Renal pelvis (tissue), 4 donors: ENCODE measurements around the gene CRBN. TPM values are rescaled to one million over a fixed set of nuclear protein-coding genes. Genes with fewer than 3 reads are reported as not detected.
A peak's percentile ranks its signal among the peaks of the same experiment; 100 is the strongest.

Experiments
- DNase-seq: peaks from one replicate; pipeline ENCODE4 v3.0.0-alpha.2; 2013
- polyA plus RNA-seq, 3 donors: library from polyadenylated mRNA; unstranded; fragments of 120-200 nt; gene quantifications; one replicate each; pipeline ENCODE4 v1.2.1, GENCODE V29; 2013; ENCODE audit not compliant: insufficient read length in 3 of 3

Gene CRBN
- polyA plus RNA-seq, 3 donors, result 66.6 to 72.9 (median 67.6) TPM

- no peak for DNase-seq
These were observed 965 bp upstream of the CRBN start for GRCh38 chr3:3180456-3180855.

GRCh38 chr3:3178498-3179328 is 778 bp downstream of the CRBN start:
- DNase-seq, result no peak

DNA sequence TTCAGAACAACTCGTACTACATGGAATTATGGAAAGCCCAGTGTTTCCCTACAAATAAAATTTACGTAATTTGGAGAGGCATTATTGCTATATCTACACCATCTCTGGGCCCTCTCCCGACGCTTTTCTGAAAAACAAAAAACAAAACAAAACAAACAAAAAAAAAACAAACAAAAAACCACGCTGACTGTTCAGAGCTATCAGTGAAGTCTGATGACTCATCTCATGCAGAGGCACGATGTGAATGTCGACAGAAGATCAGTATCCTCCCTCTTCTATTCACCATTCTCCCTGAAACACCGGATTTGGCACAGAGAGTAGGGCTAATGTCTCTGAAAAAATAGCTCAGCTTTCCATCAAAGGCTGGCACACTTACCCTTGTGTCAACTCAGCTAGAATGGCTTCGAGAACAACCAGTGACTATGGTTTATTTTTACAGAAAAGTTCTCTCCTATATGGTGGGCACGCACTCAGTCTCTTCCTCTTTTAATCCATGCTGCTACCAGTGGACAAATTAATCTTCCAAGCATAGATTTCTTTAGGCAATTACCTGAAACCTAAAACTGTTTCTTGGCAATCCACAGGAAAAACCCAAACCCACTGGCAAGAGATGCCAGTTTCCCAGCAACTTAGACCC is 1.5 kb downstream of the CRBN start:
- DNase-seq, result no peak

GRCh38 chr3:3172627-3173026 is 6.9 kb downstream of the CRBN start:
- no peak for DNase-seq

DNA sequence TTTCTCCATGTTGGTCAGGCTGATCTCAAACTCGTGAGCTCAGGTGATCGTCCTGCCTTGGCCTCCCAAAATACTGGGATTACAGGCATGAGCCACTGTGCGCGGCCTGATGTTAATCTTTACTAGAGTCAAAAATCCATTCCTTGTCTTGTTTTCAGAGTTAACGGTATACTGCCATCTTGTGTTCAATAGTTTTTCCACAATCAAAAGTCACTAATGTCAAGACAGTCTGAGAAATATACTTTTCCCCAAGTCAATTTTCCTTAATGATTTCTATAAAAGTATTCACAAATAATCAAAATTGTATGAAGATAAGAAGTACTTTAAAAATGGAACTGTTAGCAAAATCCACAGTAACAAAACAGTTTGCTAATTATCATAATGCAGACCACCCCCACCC is 8.5 kb downstream of the CRBN start:
- DNase-seq, result peak; percentile 16

DNA sequence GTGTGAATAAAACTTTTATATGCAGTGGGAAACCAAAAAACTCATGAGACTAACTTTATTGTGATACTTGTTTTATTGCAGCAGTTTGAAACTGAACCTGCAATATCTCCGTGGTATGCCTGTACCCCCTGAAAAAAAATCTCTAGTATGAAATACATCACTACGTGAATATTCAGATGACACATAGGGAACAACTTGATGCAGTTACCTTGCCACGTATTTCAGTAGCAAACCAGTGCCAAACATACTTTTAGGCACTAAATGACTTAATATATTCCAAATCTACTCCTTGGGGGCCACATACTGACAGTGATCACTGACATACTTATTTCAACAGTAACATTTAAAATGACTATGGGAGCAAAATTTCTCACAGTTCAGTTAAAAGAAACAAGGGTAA is 13.8 kb downstream of the CRBN start:
- DNase-seq, result no peak

GRCh38 chr3:3165241-3165640 is 14.2 kb downstream of the CRBN start:
- DNase-seq, result no peak

DNA sequence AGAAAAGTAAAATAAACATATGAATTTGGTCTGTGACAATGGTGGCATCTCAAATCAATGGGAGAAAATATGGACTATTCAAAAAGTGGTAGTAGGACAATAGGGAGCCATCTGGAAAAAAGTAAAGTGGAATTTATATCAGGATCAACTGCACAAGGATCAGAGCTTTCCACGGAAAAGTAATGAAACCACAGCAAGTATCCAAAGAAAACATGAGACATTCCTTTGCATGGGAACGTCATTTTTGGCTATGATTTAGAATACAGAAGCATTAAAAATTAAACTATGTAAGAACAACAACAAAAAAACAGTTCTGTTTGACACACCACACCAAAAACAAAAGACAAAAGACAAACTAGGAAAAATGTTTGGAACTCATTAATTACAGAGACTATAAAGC is 18.7 kb downstream of the CRBN start:
- DNase-seq, result no peak

GRCh38 chr3:3157484-3157883 is 22.0 kb downstream of the CRBN start:
- no peak for DNase-seq

DNA sequence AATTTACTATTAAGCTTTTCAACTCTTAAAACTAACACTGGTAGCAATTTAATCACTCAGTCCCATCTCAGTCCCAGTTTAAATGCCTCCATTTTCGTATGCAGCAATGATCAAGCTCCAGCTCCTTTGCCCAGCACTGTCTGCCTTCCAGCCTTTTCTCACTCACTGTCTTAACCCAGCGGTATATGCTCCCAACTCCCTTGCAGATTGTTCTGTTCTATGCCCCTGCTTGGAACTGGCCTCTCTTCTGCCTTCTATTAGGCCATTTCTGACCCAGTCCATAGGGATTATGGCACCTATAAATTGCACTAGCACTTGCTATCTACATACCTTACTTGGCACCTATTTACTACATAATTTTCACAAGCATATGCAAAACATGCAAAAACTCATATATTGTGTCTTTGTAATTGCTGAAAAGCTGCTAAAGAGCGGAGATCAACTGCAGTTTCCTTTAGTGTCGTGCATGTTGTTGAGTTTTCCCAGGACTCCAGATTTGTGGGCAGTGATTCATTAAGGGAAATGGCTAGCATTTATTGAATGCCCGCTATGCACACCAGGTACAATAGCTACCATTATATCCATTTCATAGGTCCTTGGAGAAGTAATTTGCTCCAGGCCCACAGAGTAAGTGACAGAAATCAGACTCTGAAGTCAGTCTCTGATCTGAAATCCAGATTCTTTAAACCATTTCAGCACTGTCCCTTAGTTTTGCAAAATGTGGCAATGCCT is 24.4 kb downstream of the CRBN start:
- no peak for DNase-seq

GRCh38 chr3:3151513-3151912 is 28.0 kb downstream of the CRBN start:
- no peak for DNase-seq

GRCh38 chr3:3149560-3149959 is 29.9 kb downstream of the CRBN start:
- DNase-seq, result no peak

GRCh38 chr3:3145831-3146230 is 33.7 kb downstream of the CRBN start:
- no peak for DNase-seq

DNA sequence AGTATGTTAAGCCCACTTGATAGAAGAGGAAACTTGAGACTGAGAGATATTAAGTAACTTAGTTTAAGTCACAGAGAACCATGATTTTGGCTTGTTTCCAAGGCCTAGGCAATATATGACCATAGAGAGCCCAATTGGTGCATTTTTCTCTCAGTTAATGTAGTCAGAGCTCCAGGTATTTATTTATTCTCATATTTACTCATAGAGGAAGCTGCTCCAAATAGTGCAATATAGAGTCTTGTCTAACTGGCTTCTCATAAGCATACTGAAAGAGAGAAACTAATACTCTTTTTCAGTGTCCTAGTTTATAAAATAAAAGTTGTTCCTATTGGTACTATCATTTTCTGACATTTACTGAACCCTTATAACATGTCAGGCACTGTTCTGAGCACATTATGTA is 37.6 kb downstream of the CRBN start:
- DNase-seq, result no peak

DNA sequence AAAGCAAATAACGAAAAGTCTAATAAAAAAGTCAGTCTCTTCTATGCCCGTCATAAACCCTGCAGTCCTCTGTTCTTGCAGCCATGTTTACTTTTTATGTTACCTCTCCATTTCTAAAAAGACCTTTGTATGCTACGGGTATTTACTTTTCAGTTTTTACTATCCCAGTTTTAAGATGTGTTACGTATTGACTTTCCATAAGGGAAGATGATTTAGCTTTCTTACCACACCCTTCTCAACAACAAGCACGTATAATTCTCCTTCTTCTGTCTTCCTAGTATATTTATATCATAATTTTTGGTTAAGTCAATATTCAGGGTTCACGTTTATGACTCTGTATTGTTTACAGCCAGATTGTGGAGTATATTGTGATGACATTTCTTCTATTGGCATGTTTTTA is 42.0 kb downstream of the CRBN start:
- no peak for DNase-seq

- DNase-seq, result no peak
These were observed 44.6 kb downstream of the CRBN start for GRCh38 chr3:3134750-3135448.

- DNase-seq, result no peak
These were observed 46.0 kb downstream of the CRBN start for GRCh38 chr3:3133500-3133899.

GRCh38 chr3:3129579-3129978 is 49.9 kb downstream of the CRBN start:
- no peak for DNase-seq

- no peak for DNase-seq
These were observed 52.0 kb downstream of the CRBN start for GRCh38 chr3:3127432-3128010.

- DNase-seq, result peak; percentile 94
These were observed 52.7 kb downstream of the CRBN start, which contains the start of gene TRNT1 for GRCh38 chr3:3126477-3127431. TSS of gene TRNT1 (plus strand) at chr3:3126940. CDS start at chr3:3129041, 2,101 bp downstream.

GRCh38 chr3:3125977-3126376 is 53.5 kb downstream of the CRBN start:
- no peak for DNase-seq
